K562 (cell line): Measurements from ENCODE around the gene CACNA1C. TPM values are rescaled to one million over a fixed set of nuclear protein-coding genes. Genes with fewer than 3 reads are reported as not detected.

ENCODE experiments used
- ATAC-seq: fragments of 200-7000 bp; cut with Tn5 transposase; 3 replicates; pipeline ENCODE4 v1.9.1; 2020; ENCODE audit warnings: moderate library complexity
- BruUV-seq: library from RNA; stranded (reverse); fragments of 400-500 nt; replicated peaks from 2 replicates; lab custom pipeline; 2021; lab: Mats Ljungman, UMichigan
- CTCF ChIA-PET: fragments of 300-600 bp; formaldehyde crosslinking; extraction: SDS; loops from one replicate; lab custom pipeline; 2021; ENCODE audit warnings: low intra/inter-chr PET ratio; lab: Yijun Ruan, JAX
- POLR2A ChIA-PET: fragments of 300-600, 350-650 bp; sonication (Branson Sonifier 250); formaldehyde crosslinking; extraction: SDS; loops from one replicate; lab custom pipeline; 2021; ENCODE audit warnings: antibody characterized with exemption, inconsistent platforms; lab: Yijun Ruan, JAX
- DNase-seq, 4 experiments: peaks; one replicate each; pipeline versions ENCODE4 v3.0.0 to v3.0.0-alpha.2; 2011 to 2018; ENCODE audit warnings: low spot score in 3 of 4, mixed read lengths in 3 of 4; ENCODE audit errors: extremely low read depth in 1 of 4
- FAIRE-seq: peaks from 2 replicates; lab custom pipeline; 2011; peaks lifted over from hg19 to GRCh38; lab: Jason Lieb, UNC
- H2AFZ ChIP-seq: 2 replicates; pipeline ENCODE4 v1.6.0; 2011; ENCODE audit warnings: low read depth, low read length, control low read depth, inconsistent platforms
- H3K27ac ChIP-seq: fragments of 200-600 bp; 3 replicates; pipeline ENCODE4 v1.8.0; 2011; ENCODE audit warnings: low read depth, mild to moderate bottlenecking, control low read depth, inconsistent platforms, low read length, moderate library complexity, mixed read lengths; ENCODE audit errors: extremely low read depth
- H3K27me3 ChIP-seq, 2 experiments: fragments of 300-600 bp in 1 of 2; 2 replicates in 1 of 2; 3 replicates in 1 of 2; pipeline versions ENCODE4 v1.6.0 to v1.8.0; 2011; ENCODE audit warnings: inconsistent platforms in 2 of 2, low read length in 2 of 2, mild to moderate bottlenecking in 1 of 2, mixed read lengths in 1 of 2, moderate library complexity in 1 of 2; ENCODE audit not compliant: control insufficient read depth in 2 of 2, insufficient read depth in 2 of 2
- H3K36me3 ChIP-seq: fragments of 300-600 bp; 3 replicates; pipeline ENCODE4 v1.8.0; 2011; ENCODE audit warnings: mild to moderate bottlenecking, low read length, inconsistent platforms; ENCODE audit not compliant: control insufficient read depth, insufficient read depth
- H3K4me1 ChIP-seq, 2 experiments: fragments of 200-600 bp in 1 of 2; replicated peaks in 1 of 2; 2 replicates in 1 of 2; 3 replicates in 1 of 2; pipeline versions ENCODE4 v1.5.1 to v1.8.0; 2011; ENCODE audit warnings: inconsistent platforms in 2 of 2, low read length in 2 of 2, mild to moderate bottlenecking in 1 of 2, mixed read lengths in 1 of 2, moderate library complexity in 1 of 2; ENCODE audit not compliant: control insufficient read depth in 2 of 2, insufficient read depth in 2 of 2
- H3K4me2 ChIP-seq: 2 replicates; pipeline ENCODE4 v1.6.1; 2011; ENCODE audit warnings: low read length, control low read depth, inconsistent platforms, mixed read lengths; ENCODE audit not compliant: insufficient read depth
- H3K4me3 ChIP-seq: fragments of 200-600 bp; sonication (generic), shearing (Covaris generic); 2 replicates; pipeline ENCODE4 v1.5.1; 2016; ENCODE audit warnings: control low read depth, inconsistent platforms
- H3K79me2 ChIP-seq: fragments of 200-600 bp; 3 replicates; pipeline ENCODE4 v1.8.0; 2011; ENCODE audit warnings: low read length, inconsistent platforms; ENCODE audit not compliant: control insufficient read depth, insufficient read depth
- H3K9ac ChIP-seq, 2 experiments: 2 replicates each; pipeline versions ENCODE4 v1.6.0 to v1.6.1; 2011; ENCODE audit warnings: low read depth in 2 of 2, low read length in 2 of 2, control low read depth in 1 of 2, inconsistent platforms in 1 of 2, mild to moderate bottlenecking in 1 of 2, mixed read lengths in 1 of 2; ENCODE audit not compliant: insufficient read depth in 1 of 2
- H3K9me1 ChIP-seq: one replicate; pipeline ENCODE4 v1.6.0; 2011; ENCODE audit warnings: inconsistent platforms, mild to moderate bottlenecking, low read length, moderate library complexity; ENCODE audit not compliant: control insufficient read depth, insufficient read depth
- H3K9me3 ChIP-seq: replicated peaks from 2 replicates; pipeline ENCODE4 v1.5.1; 2011; ENCODE audit warnings: low read depth, low read length, inconsistent platforms; ENCODE audit not compliant: control insufficient read depth, insufficient read depth
- H4K20me1 ChIP-seq: replicated peaks from 2 replicates; pipeline ENCODE4 v1.6.1; 2011; ENCODE audit warnings: low read length, inconsistent platforms, mixed read lengths; ENCODE audit not compliant: control insufficient read depth, insufficient read depth
- POLR2H ChIP-seq: IDR thresholded peaks from 2 replicates; pipeline ENCODE4 v1.6.1; 2016; ENCODE audit warnings: missing genetic modification characterization, low read depth, mild to moderate bottlenecking, control low read depth, missing compliant biosample characterization, moderate library complexity
- SRSF9 ChIP-seq: fragments of 200-400 bp; formaldehyde crosslinking; IDR thresholded peaks from 2 replicates; pipeline ENCODE4 v1.6.1; 2017; ENCODE audit warnings: low read depth, low read length, borderline replicate concordance
- ZFPM2 ChIP-seq: fragments of 250-450 bp; sonication (Bioruptor Pico); IDR thresholded peaks from 2 replicates; pipeline ENCODE4 v1.5.1; 2022; ENCODE audit warnings: mild to moderate bottlenecking
- ZNF140 ChIP-seq: fragments of 250-450 bp; sonication (Bioruptor Pico); IDR thresholded peaks from 2 replicates; pipeline ENCODE4 v1.8.0; 2021; ENCODE audit warnings: moderate library complexity, mild to moderate bottlenecking, inconsistent platforms
- ZNF444 ChIP-seq: fragments of 250-450 bp; sonication (Bioruptor Pico); IDR thresholded peaks from 2 replicates; pipeline ENCODE4 v1.4.0; 2020; ENCODE audit warnings: mild to moderate bottlenecking, moderate library complexity
- WGBS: fragments of 100-300 bp; shearing (Covaris generic); methylation state at CpG from one replicate; pipeline ENCODE4 v1.1.6; 2016; ENCODE audit warnings: low coverage, mixed read lengths; ENCODE audit not compliant: insufficient coverage; ENCODE audit errors: missing lambda C conversion rate; 5-methylcytosine and 5-hydroxymethylcytosine counted together
- in situ Hi-C: fragments of 300-500 bp; cut with MboI; formaldehyde crosslinking; loops from 4 replicates; pipeline ENCODE4 v1.15.0; 2018; ENCODE audit warnings: inconsistent platforms, mixed read lengths
- intact Hi-C: fragments of 100-400 bp; cut with micrococcal nuclease; formaldehyde crosslinking; loops from 2 replicates; pipeline ENCODE4 v1.14.2; 2022
- polyA plus RNA-seq, 8 experiments: library from polyadenylated mRNA; depleted of rRNA in 4 of 8; stranded (reverse) in 5 of 8; unstranded in 3 of 8; fragments of >200 nt; fragmentation: Nextera tagmentation in 2 of 8; fragmentation: Illumina TruSeq in 1 of 8; extraction: Ambion mirVana in 2 of 8; extraction: Trizol in 1 of 8; gene quantifications; 2 replicates each; pipeline versions ENCODE4 v1.2.1 to v1.2.3, GENCODE V29; 2011 to 2014; ENCODE audit warnings: inconsistent platforms in 1 of 8, missing spikeins in 1 of 8
- total RNA-seq, 7 experiments: library from RNA; depleted of rRNA in 6 of 7; stranded (reverse); fragments of >200 nt in 6 of 7; fragmentation: Illumina TruSeq in 2 of 7; extraction: Trizol in 2 of 7; gene quantifications; 2 replicates each; pipeline versions ENCODE4 v1.2.1 to v1.2.3, GENCODE V29; 2011 to 2021; ENCODE audit warnings: low replicate concordance in 1 of 7
- TF ChIP-seq, protein P1 (sequence below): IDR thresholded peaks from 3 replicates; pipeline ENCODE4 v1.6.1; 2011; ENCODE audit warnings: borderline replicate concordance, mild to moderate bottlenecking; ENCODE audit not compliant: insufficient read length, insufficient read depth
- TF ChIP-seq, protein P2 (sequence below): fragments of 450-650 bp; IDR thresholded peaks from 2 replicates; pipeline ENCODE4 v1.6.1; 2016; ENCODE audit warnings: mild to moderate bottlenecking, moderate library complexity

The CACNA1C gene
- total and polyA plus RNA-seq, 9 of the 15 experiments (the other 6 are each of a cell fraction or from before 2014, with no cell fraction given), result not detected

DNA sequence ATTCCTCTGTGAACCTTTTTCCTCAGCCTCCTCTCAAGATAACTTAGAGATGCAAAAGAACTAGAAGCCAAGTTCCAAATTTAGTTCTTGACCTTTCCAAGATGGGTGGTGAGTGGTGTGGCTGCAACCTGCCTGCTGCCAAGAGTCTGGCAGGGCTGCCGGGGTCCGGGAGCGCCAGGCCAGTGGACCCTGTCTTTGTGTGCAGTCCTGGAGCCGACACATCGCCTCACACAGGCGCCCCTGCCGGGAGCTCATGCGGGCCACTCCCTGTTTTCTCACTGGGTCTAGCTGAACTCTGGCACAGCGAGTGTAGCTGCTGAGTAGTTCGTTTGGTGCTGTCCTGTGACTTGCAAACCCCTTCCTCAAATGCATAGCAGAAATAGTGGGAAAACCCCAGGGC is 84.9 kb downstream of the CACNA1C start:
- no TSS peak for BruUV-seq
- H3K9me1 ChIP-seq, result no peaks in the 10 kb centered on the region
- TF ChIP-seq POLR2H, result no peak
- no peak for TF ChIP-seq ZNF140 (CRISPR knock-in tag)
- TF ChIP-seq, protein P1, sequence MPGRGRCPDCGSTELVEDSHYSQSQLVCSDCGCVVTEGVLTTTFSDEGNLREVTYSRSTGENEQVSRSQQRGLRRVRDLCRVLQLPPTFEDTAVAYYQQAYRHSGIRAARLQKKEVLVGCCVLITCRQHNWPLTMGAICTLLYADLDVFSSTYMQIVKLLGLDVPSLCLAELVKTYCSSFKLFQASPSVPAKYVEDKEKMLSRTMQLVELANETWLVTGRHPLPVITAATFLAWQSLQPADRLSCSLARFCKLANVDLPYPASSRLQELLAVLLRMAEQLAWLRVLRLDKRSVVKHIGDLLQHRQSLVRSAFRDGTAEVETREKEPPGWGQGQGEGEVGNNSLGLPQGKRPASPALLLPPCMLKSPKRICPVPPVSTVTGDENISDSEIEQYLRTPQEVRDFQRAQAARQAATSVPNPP, result no peak
- TF ChIP-seq, protein P2, sequence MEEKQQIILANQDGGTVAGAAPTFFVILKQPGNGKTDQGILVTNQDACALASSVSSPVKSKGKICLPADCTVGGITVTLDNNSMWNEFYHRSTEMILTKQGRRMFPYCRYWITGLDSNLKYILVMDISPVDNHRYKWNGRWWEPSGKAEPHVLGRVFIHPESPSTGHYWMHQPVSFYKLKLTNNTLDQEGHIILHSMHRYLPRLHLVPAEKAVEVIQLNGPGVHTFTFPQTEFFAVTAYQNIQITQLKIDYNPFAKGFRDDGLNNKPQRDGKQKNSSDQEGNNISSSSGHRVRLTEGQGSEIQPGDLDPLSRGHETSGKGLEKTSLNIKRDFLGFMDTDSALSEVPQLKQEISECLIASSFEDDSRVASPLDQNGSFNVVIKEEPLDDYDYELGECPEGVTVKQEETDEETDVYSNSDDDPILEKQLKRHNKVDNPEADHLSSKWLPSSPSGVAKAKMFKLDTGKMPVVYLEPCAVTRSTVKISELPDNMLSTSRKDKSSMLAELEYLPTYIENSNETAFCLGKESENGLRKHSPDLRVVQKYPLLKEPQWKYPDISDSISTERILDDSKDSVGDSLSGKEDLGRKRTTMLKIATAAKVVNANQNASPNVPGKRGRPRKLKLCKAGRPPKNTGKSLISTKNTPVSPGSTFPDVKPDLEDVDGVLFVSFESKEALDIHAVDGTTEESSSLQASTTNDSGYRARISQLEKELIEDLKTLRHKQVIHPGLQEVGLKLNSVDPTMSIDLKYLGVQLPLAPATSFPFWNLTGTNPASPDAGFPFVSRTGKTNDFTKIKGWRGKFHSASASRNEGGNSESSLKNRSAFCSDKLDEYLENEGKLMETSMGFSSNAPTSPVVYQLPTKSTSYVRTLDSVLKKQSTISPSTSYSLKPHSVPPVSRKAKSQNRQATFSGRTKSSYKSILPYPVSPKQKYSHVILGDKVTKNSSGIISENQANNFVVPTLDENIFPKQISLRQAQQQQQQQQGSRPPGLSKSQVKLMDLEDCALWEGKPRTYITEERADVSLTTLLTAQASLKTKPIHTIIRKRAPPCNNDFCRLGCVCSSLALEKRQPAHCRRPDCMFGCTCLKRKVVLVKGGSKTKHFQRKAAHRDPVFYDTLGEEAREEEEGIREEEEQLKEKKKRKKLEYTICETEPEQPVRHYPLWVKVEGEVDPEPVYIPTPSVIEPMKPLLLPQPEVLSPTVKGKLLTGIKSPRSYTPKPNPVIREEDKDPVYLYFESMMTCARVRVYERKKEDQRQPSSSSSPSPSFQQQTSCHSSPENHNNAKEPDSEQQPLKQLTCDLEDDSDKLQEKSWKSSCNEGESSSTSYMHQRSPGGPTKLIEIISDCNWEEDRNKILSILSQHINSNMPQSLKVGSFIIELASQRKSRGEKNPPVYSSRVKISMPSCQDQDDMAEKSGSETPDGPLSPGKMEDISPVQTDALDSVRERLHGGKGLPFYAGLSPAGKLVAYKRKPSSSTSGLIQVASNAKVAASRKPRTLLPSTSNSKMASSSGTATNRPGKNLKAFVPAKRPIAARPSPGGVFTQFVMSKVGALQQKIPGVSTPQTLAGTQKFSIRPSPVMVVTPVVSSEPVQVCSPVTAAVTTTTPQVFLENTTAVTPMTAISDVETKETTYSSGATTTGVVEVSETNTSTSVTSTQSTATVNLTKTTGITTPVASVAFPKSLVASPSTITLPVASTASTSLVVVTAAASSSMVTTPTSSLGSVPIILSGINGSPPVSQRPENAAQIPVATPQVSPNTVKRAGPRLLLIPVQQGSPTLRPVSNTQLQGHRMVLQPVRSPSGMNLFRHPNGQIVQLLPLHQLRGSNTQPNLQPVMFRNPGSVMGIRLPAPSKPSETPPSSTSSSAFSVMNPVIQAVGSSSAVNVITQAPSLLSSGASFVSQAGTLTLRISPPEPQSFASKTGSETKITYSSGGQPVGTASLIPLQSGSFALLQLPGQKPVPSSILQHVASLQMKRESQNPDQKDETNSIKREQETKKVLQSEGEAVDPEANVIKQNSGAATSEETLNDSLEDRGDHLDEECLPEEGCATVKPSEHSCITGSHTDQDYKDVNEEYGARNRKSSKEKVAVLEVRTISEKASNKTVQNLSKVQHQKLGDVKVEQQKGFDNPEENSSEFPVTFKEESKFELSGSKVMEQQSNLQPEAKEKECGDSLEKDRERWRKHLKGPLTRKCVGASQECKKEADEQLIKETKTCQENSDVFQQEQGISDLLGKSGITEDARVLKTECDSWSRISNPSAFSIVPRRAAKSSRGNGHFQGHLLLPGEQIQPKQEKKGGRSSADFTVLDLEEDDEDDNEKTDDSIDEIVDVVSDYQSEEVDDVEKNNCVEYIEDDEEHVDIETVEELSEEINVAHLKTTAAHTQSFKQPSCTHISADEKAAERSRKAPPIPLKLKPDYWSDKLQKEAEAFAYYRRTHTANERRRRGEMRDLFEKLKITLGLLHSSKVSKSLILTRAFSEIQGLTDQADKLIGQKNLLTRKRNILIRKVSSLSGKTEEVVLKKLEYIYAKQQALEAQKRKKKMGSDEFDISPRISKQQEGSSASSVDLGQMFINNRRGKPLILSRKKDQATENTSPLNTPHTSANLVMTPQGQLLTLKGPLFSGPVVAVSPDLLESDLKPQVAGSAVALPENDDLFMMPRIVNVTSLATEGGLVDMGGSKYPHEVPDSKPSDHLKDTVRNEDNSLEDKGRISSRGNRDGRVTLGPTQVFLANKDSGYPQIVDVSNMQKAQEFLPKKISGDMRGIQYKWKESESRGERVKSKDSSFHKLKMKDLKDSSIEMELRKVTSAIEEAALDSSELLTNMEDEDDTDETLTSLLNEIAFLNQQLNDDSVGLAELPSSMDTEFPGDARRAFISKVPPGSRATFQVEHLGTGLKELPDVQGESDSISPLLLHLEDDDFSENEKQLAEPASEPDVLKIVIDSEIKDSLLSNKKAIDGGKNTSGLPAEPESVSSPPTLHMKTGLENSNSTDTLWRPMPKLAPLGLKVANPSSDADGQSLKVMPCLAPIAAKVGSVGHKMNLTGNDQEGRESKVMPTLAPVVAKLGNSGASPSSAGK, result no peak
- no peak for TF ChIP-seq SRSF9
- no peak for TF ChIP-seq ZFPM2 (CRISPR knock-in tag)
- TF ChIP-seq ZNF444 (CRISPR knock-in tag), result no peak
- TF ChIP-seq, all 486 proteins: peak for 0
- no peak overlapping the region for H3K9ac ChIP-seq
- 3% methylated on average over 5 of the region's 10 CpGs for WGBS
- intact Hi-C loops (no loop called here), in situ Hi-C loops (no loop called here)
- H3K4me1 ChIP-seq, result no peaks in the 10 kb centered on the region; a peak in 1 of 5 replicates
- no peak overlapping the region for H3K4me3 ChIP-seq
- ATAC-seq (no peak), FAIRE-seq (no peak), DNase-seq (no peak)
- ChIA-PET CTCF (no interaction called here), POLR2A (no interaction called here)
- H3K36me3 ChIP-seq, result no peaks in the 10 kb centered on the region
- no peak overlapping the region for H2AFZ ChIP-seq
- H3K27ac ChIP-seq, result no peak overlapping the region
- H3K4me2 ChIP-seq, result no peak overlapping the region
- no peaks in the 10 kb centered on the region for H4K20me1 ChIP-seq
- no peaks in the 10 kb centered on the region for H3K79me2 ChIP-seq
- peaks cover 3 to 29% of the 10 kb centered on the region in 2 experiments; a peak in 3 of 5 replicates for H3K27me3 ChIP-seq
- no peaks in the 10 kb centered on the region for H3K9me3 ChIP-seq
